Measurements from ENCODE around the gene PTPN23. TPM values are rescaled to one million over a fixed set of nuclear protein-coding genes. Genes with fewer than 3 reads are reported as not detected.

PTPN23 gene
- total and polyA plus RNA-seq, 10 of the 15 experiments (the other 5 are each of a cell fraction or from before 2014, with no cell fraction given): 0.44 to 28.6 (median 4.4) TPM

GRCh38 chr3:47385007-47385406 is 4.2 kb downstream of the PTPN23 start (continued):
- TF ChIP-seq IRF3 (IDR thresholded peaks at IDR 0.05) (no peak), TCF7 (IDR thresholded peaks at IDR 0.05; ENCODE audit: borderline replicate concordance) (no peak), ZNF384 (IDR thresholded peaks at IDR 0.05; ENCODE audit: borderline replicate concordance, low read depth, low read length) (no peak), YBX1 (IDR thresholded peaks at IDR 0.05) (no peak), HSF1 (IDR thresholded peaks at IDR 0.05; ENCODE audit: low read depth, low read length) (no peak)

- Histone ChIP-seq H3K9ac (ENCODE audit: control insufficient read depth, insufficient read depth, low read length) (no peak overlapping the region), H3K27ac (ENCODE audit: control insufficient read depth, insufficient read depth) (no peak overlapping the region), H2AFZ (ENCODE audit: control insufficient read depth, low read depth, low read length) (no peak overlapping the region), H4K20me1 (ENCODE audit: control insufficient read depth, insufficient read depth) (no peaks in the 10 kb centered on the region), H3K36me3 (ENCODE audit: control insufficient read depth in 2 of 2, insufficient read depth in 2 of 2, low read length in 1 of 2) (peaks cover 1 to 11% of the 10 kb centered on the region in 2 experiments; a peak in 2 of 4 replicates), H3K27me3 (replicated peaks in 1 of 2; ENCODE audit: control insufficient read depth in 2 of 2, insufficient read depth in 2 of 2, low read length in 1 of 2) (no peaks in the 10 kb centered on the region), H3K4me1 (ENCODE audit: control insufficient read depth, insufficient read depth, low read length) (peaks cover 4% of the 10 kb centered on the region; the same call in 1 of the 2 replicates), H3K79me2 (ENCODE audit: control insufficient read depth, insufficient read depth, low read length) (peaks cover 44% of the 10 kb centered on the region), H3K9me3 (replicated peaks; ENCODE audit: control insufficient read depth, insufficient read depth, low read length) (no peaks in the 10 kb centered on the region), H3K4me3 (no peak overlapping the region), H3K4me2 (ENCODE audit: control insufficient read depth, insufficient read depth) (no peak overlapping the region)
- no TSS peak for BruUV-seq (replicated peaks)
- TF ChIP-seq CBX3 (IDR thresholded peaks at IDR 0.05; ENCODE audit: borderline replicate concordance, low read depth) (no peak), SMAD1 (IDR thresholded peaks at IDR 0.05; ENCODE audit: low read depth, partially characterized antibody) (no peak), RCOR1 (conservative IDR thresholded peaks at IDR 0.05; ENCODE audit: low read depth, low read length) (no peak), IRF4 (IDR thresholded peaks at IDR 0.05; ENCODE audit: low read depth, low read length) (no peak), PAX5 (IDR thresholded peaks at IDR 0.05; ENCODE audit: borderline replicate concordance, low read depth, low read length) (no peak), SREBF1 (IDR thresholded peaks at IDR 0.05; ENCODE audit: low read length) (no peak), ZBTB4 (CRISPR knock-in tag; IDR thresholded peaks at IDR 0.05) (no peak)
- no peak for DNase-seq (ENCODE audit: low read depth, low spot score)
- ChIA-PET CTCF (no interaction called here), SMC1A (ENCODE audit: uncharacterized antibody, unreplicated experiment) (no interaction called here), RAD21 (ENCODE audit: unreplicated experiment) (no interaction called here), POLR2A (no interaction called here)
- in situ Hi-C loops (cut with MboI): no loop called here
- intact Hi-C loops (cut with micrococcal nuclease; ENCODE audit: unreplicated experiment): no loop called here
- no peak for ATAC-seq
- WGBS (ENCODE audit: insufficient coverage, insufficient replicate concordance, low lambda C conversion rate, missing lambda C conversion rate): 93% methylated on average over 2 of the region's 2 CpGs
- FAIRE-seq: no peak
Observed at GRCh38 chr3:47385796-47386195, 5.0 kb downstream of the PTPN23 start.
